Fibroblast of skin of back (primary cell): ENCODE results near the gene CCDC69.

Source experiments
- DNase-seq: peaks from one replicate; pipeline ENCODE4 v3.0.0-alpha.2; 2013

CCDC69 gene

DNA sequence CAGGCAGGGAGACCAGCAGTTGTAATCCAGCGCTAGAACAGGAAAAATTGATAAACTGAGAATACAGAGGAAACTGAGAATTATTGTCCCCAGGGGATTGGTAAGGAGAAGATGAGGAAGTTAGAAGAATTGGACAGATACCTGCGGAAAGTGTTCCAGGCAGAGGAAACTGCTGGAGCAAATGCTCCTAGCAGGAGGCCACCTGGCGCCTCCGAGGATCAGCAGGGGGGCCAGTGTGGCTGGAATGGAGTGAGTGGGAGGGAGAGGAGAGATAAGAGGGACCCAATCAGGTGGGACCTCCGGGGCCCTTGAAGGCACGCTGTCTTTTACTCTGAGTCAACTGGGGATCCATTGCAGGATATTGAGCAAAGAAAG lies 65.6 kb downstream of the CCDC69 start:
- DNase-seq = no peak

DNA sequence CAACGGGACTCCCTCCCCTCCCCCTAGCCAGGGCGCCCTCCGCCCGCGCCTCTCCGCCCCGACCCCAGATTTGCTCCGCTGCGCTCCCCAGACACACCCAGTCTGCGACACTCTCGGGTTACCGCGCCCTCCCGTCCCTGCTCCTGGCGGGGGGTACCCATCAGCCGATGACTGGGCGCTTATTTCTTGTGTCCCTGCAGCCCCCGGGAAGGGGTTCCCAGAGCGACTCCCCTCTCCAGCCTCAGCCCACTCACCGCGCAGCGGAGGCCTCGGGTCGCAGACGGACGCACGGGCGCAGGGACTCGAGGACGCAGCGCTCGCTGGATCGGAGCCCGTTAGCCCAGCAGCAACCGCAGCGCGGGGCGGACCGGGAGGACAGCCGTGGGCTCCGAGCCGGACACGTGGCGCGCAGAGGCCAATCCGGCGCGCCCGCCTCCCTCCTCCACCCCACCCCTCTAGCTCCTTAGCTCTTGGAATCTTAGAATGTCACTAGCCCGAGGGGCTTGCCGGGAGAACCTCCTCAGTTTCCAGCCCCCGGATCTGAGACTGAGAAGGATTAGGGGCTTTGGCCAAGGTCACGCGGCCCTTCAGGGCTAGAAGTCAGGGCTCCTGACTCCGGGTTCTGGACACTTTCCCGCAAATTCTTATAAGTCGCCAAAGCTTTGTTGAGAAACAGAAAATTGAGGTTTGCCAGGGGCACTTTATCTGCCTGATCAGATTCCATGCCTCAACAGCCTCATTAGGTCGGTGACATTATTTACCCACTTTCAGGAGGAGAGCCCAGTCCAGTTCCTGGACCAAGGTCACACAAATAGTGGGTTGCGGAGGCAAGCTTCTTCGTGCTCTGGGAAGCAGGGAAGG lies 66.2 kb downstream of the CCDC69 start, which contains the start of gene ANXA6:
TSS of gene ANXA6 (minus strand) at position 354 of the 861 bp plus-strand sequence. CDS start 9,878 bp downstream, outside the sequence.
- DNase-seq = peak; percentile 86

DNA sequence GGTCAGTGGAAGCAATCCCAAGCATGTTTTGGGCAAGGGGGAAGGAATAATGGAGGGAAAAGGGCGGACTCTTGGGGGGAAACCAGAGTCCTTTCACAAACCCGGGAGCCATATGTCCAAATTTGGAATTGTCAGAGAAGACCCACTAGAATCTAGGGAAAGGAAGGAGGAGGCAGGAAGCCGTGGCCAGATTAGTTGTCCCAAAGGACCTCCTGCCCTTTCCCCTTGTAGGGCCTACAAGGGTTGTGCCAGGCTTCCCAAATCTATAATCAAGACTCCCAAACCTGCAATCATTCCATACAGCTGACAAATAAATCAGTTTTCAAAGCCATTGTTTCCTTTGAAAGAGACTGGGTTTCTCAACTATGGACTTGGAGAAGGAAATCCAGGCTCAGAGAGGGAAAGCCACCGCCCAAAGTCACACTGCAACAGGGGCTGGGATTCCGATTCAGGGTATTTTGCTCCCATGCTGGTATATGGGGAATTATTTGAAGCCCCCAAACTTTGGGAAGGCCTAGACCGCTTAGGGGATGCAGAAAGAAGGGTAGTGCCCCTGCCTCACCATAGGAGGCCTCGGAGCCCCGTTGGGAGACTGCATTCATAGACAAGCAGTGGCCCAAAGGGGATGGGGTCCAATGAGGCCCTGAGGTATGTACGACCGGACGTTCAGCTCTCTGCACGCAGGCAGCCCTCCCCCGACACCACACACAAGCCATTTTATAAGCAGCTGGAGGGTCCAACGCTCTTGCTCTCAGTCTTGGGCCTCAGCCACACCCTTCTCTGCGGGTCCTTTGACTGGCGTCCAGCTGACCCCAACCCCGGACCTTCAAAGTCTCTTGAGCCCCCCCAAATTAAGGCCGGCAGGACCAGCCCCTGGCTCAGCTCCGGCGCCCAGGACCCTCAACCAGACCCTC lies 67.1 kb downstream of the CCDC69 start:
- DNase-seq = peak; percentile 77

DNA sequence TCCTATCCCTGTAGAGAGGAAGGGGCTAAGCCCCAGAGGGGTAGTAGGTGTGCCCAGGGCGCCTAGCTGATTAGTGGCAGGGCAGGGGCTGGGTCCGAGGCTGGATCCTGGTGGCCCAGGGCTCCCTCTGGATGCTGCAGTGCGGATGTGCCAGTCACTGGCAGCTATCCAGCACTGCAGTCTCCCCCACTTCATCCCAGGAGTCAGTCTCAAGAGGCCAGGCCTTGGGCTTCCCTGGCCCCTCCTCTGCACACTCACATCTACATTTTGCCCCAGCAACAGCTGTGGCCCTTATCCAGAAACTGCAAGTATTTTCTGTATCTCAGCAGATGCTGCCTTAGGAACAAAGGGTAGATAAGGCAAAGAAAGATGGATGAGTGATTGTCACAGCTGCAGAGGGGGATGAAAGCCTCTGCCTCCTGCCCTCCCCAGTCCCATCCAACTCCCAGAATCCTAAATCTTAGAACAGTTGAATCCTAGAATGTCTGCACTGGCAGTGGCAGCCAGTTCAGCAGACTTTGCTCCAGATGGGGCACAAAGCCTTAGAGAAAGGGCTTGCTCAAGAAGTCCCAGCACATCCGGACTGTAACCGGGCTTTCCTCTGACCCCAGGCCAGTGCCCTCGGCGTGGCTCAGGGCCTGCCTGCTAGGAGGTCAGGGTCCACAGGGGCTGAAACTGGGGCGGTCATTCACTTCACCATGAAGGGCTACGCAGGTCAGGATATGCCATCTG lies 68.0 kb downstream of the CCDC69 start:
- DNase-seq = peak; percentile 75

DNA sequence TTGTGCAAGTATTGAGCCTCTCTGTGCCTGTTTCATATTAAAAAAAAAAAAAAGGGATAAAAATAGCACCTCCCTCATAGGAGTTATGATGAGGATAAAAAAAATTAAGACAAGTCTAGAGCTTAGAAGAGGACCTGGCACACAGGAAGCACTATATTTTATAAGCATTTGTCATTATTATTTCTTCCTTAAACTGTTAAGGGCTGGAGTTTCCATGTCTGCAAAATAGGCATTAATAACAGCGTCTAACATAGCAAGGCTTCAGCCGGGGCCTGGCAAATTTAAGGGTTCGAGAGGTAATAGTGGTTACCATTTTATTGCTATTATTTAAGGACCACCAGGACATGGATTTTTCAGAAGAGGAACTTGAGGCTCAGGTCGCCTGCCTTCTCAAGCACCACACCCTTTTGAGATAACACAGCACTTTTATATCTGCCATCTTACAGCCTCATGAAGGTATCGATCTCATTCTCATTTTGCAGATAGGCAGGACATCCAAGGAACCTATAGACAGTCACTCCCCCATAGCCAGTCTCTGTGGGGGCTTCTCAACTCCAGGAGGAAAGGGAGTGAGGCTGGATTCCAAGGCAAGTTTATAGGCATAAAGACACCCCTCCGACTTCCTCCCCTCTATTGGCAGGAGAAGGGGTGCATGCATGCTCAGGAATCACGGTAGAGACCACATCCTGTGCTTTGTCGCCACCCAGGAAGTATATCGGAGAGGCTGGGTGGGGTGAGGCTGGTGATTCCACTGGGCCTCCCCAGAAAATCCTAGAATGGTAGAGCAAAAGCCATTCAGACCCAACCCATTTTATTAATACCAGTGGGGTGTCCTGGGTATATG lies 68.7 kb downstream of the CCDC69 start:
- DNase-seq = peak; percentile 47

DNA sequence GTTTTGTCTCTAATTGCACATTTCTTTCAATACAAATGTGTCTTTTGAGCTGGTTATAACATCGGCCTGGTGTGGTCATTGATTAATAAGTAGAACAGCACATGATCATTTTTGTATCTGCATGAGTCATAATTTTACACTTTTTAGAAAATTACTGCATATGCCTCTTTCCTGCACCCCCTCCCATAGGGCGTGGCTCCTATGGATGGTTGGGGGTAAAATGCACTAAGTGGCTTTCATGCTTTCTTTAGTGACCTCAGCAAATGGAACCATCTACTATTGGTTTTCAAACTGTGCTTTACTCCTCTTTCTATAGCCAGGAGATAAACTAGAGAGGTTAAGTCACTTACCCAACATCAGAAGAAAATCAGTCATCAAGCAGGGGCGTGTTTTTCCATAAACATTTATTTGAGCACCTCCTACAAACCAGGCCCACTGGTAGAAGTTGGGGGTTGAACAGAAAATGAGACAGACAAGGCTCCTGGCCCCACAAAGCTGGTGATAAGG lies 70.1 kb downstream of the CCDC69 start:
- DNase-seq = no peak

DNA sequence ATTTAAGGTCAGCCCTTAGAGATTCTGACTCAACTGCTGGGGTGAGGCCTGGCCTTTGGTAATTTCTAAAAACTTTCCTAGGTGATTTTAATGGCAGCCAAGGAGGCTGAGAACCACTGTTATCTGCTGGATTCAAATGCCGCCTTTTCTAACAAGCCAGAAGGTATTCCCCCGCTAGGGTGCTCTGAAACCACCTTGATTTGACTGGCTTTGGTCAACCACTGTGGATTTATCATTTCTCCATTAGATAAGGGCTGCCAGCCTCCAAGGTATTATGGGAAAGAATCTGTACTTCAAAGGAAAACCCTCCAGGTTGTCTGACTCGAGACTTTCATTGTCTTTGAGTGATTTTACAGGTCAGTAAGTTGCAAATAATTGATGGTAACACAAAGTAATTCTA lies 70.6 kb downstream of the CCDC69 start:
- no peak for DNase-seq

DNA sequence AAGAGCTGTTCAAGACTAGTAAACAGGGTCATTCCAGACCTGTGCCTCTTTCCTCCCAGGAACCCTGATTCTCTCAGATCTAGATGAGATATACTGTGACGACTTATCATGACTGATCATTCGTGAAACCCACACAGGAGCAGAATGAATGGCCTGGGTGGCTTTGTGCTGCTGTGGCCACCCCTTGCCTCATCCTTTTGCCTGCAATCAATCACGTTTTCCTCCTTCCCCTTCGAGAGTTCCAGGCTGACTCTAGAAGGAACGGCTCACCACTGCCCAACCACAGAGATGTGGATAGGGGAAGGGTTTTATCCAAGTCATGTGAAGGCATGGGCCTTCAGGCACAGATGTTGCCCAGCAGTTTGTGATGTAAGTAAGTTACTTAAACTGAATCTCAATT lies 72.1 kb downstream of the CCDC69 start:
- peak; percentile 19 for DNase-seq

DNA sequence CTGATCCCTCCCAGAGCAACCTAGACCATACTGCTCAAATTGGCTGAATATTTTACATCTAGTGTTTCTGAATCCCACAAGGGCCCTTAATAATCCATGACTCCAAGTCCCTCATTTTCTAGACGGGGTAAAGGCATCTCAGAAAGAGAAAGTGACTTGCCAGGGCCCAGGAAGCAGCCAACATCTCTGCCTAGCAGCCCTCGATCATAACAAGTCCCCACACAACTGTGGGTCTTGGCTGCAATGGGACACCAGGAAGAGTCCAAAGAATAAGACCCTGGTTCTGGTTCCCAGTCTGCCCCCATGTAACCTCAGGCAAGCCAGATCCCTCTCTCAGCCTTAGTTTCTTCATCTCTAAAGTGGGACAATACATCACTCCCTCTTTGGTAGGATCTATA lies 72.6 kb downstream of the CCDC69 start:
- DNase-seq = no peak

DNA sequence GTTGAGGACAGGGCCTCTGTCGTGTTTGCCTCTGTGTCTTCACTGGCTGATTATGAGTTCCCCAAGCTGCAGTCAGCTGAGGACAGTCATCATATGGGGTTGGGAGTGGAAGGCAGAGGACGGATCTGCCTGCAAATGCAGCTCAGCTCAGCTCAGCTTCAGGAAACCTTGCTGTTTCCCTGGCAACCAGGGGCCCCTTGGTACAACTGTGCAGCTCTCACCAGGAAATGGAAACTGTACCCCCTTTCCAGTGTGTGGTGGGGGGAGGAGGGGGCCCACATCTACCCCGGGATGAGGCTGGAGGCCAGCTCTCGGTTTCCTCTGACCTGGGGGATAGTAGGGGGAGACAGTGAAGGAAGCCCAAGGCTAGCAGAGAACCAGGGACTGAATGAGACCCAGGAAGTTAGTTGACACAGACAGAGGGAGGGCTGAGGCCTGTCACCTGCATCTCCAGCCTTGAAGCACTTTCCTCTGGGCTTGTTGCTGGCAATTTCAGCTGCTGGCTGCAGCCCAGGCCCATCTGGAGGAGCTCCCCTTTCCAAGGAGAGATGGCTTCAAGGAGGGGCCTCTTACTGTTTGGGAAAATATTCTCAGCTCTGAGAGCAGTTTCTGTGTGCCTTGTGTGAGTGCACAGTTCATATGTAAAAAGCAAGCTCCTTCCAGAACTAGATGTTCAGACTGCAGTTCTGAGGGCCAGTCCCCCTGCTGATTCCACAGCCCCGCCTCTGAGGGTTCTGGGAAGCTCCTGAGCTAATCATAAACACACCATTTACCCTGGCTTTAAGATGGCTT lies 73.2 kb downstream of the CCDC69 start:
- peak; percentile 25 for DNase-seq

DNA sequence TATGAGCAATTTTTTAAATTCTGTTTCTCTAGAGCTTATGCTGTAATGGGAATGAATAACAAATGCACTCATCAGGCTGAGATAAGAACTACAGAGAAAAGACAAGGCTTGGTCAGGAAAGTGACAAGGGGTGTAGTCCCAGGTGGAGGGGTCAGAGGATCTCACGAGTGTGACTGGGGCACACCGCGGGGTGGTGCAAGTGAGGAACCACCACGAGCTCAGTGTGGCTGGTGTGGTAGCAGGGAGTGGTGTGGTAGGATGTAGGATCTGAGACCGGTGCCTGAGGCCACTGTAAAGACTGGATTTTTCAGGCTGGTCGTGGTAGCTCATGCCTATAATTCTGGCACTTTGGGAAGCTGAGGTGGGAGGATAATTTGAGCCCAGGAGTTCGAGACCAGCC lies 75.3 kb downstream of the CCDC69 start:
- DNase-seq = no peak

DNA sequence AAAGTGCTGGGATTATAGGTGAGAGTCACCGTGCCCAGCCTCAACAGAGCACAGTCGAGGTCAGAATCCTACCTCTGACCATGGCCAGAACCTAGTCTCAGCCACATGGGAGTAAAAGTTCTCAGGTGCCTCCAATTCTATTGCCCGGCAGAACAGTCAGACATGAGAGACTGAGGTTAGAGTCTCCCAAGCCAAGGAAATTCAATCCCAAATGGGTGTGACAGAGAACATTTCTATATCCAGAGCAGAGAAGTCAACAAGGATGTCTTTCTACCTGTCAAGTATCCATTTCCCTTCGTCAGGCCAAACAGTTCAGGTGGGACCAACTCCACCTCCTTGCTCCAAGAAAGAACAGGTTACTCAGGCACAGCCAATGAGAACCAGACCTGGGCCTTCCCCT lies 76.9 kb downstream of the CCDC69 start:
- DNase-seq = no peak

DNA sequence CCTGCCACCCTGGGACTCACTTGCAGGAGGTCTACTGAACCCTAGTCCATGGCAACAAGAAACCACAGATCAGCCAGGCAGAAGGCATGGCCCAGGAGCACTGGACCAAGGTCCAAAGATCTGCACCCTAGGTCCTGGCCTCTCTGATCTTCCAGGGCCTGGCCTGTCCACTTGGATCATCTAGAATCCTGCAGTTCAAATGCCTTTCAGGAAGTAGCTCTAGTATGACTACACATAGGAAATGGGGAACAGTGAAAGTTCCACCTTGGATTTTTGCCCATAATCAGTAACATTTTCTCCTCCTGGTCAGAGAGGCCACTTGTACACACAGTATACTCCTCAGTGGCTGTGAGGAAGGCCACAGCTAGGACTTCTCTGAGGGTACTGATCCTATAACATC lies 77.8 kb downstream of the CCDC69 start:
- DNase-seq = no peak

DNA sequence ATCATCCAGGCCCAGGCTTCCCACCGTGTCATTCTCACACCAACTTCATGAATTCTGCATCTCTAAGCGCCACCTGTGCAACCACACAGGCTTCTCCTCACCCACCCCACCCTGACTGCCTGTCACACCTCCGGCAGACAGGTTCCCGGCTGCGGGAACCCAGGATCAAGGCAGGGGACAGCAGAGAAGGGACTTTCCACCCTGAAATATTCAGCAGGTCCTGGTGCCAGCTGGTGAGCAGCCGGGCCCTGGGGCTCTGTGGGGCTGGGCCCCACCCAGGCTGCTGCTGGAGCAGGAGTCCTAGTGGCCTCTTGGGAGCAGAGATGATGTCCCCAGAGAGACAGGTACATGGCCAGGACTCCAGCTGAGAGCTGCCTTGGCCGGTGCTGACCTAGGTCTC lies 79.0 kb downstream of the CCDC69 start:
- no peak for DNase-seq

DNA sequence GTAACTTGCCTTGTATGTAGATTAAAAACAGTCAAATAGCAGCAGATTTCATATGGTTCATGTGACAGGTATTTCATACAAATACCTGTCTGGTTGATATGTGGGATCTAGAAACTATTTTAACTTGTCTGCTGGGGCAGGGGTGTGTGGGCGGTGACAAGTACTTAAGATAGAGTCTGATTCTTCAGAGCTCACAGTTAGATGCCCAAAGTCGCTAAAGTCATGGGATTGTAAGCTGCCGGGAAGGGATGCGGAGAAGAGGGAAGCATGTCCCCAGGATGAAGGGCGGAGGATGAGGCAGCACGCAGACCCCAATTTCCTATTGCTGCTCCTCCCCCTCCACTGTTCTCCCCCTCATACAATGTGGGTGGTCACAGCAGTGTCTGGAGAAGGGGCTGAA lies 79.6 kb downstream of the CCDC69 start:
- DNase-seq = no peak

DNA sequence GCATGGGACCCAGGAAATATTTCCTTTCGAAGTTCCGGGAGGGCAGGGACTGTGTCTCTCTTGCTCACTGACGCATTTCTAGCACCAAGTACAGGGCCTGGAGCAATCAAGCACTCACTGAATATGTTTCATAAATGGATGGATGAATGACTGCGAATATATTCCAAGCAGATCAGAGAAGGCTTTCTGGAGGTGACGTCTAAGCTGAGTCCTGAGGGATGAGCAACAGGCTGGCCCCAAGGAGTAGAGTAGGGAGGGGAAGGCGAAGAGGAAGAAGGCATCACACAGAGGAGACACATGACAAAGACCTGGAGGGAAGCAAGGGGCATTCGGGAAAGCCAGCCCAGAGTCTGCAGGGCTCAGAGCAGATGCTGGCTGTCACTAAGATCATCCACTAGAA lies 80.2 kb downstream of the CCDC69 start:
- DNase-seq = no peak

DNA sequence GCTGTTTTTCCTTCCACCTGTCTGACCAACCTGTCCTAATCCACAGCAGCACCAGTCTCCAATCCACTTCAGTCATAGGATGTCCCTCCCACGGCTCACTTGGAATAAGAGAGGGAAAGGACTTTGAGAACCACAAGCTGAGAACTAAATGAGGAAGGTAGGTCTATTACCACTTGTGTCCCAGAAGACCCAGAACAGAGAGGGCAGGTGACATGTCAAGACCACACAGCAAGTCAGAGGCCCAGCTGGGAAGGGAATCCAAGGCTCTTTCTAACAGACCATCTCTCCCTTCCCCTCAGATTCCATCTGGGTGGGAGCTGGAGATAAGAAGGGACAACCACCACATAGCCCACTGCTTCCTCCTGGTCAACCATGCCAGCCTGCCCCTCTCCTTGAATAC lies 81.0 kb downstream of the CCDC69 start:
- no peak for DNase-seq

DNA sequence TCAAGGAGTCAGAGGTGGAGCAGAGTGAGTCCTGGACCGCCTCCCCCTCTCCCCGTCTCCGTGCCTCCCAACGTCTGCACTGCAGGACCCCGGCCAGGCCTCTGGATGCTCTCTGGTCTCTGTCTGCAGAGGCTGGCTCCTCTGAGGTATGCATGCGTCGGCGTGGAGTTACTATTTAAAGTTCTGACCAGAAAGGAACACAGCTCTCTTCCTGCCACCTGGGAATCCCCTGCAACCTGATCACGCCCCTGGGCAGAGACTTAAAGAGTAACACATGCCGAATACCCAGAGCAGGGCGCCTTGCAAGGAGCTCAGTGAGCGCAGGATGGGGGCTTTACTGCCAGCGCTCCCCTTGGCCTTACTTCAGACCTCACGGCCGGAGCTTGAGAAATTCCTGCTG lies 82.4 kb downstream of the CCDC69 start:
- no peak for DNase-seq

DNA sequence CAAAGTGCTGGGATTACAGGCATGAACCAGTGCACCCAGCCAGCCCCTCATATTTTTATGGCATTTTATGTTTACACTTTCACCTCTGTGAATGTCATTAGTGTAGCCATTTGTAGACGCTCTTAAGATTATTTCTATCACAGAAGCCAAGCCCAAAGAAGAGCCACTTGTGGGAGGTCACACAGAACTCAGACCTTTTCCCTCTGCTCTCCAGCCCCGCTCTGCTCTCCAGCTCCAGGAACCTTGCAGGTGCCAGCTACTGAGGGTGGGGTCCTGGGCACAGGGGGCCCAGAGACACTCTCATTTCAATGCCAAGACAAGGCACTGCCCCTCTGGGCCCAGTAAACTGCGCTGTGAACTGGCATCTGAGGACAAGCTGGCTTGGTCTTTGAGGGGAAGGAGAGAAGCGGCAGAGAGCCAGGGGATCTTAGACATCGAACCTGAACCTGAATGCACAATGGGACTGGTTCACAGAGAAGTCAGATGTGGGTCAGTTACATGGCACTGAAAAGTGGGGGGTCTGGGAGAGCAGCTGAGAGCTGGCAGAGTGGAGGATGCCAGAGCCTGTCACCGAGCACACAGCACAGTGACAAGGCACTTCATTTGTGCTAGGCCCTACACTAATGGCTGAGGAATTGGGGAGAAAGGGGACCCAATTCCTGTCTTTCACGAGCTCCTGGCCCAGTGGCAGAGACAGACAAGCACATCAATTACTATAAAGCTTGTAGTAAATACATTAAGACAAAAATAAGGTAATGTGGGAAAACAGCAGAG lies 83.0 kb downstream of the CCDC69 start:
- DNase-seq = no peak

DNA sequence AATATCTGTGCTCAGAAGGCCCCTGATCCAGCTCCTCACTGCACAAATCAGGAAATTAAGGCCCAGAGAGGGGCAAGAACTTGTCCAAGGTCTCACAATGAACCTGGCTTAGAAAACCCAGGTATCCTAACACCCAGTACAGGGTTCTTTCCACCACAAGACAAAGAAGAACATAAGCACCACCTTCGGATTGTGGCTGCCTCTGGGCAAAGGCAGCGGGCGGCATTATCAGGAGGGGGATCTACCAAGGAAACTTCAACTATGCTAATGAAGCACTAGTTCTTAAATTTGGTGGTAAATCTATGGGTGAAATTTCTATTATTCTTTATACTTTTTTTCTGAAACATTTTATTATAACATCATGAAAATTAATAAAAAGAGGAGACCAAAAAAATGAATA lies 84.2 kb downstream of the CCDC69 start:
- no peak for DNase-seq
